ENCODE results near the gene STX1B. TPM values are rescaled to one million over a fixed set of nuclear protein-coding genes. Genes with fewer than 3 reads are reported as not detected.

STX1B gene
- total RNA-seq, 2 experiments from 2014 or later, result 3.5 to 3.6 TPM

DNA sequence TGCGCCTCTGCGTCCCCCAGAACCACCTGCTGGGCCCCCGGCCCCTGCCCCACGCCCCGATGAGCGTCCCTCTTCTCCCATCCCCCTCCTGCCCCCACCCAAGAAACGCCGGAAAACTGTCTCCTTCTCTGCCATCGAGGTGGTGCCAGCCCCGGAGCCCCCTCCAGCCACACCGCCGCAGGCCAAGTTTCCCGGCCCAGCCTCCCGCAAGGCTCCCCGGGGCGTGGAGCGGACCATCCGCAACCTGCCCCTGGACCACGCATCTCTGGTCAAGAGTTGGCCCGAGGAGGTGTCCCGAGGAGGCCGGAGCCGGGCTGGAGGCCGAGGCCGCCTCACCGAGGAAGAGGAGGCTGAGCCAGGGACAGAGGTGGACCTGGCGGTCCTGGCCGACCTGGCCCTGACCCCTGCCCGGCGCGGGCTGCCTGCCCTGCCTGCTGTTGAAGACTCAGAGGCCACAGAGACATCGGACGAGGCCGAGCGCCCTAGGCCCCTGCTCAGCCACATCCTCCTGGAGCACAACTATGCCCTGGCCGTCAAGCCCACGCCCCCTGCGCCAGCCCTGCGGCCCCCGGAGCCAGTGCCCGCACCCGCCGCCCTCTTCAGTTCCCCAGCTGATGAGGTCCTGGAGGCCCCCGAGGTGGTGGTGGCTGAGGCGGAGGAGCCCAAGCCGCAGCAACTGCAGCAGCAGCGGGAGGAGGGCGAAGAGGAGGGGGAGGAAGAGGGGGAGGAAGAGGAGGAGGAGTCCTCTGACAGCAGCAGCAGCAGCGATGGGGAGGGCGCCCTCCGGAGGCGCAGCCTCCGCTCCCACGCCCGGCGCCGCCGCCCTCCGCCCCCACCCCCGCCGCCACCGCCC lies 31.0 kb downstream of the STX1B start:
- Mint-ChIP-seq H3K9me3 (ENCODE audit: low read depth) (no peaks in the 10 kb centered on the region), H3K4me3 (no peak overlapping the region), H3K4me1 (peaks cover 2% of the 10 kb centered on the region), H3K27me3 (no peaks in the 10 kb centered on the region), H3K27ac (no peak overlapping the region), H3K36me3 (peaks cover 20% of the 10 kb centered on the region)
- CTCF ChIA-PET, result no interaction called here
- DNase-seq, result no peak
- ATAC-seq, result no peak

- CTCF ChIA-PET, result interaction anchor here (0.7 to 0.8 kb wide), 3 partner anchors 17 to 133 kb away, joined by 3 read pairs; no protein-coding TSS in a partner anchor
- no peak for DNase-seq
- H3K4me1 Mint-ChIP-seq, result no peaks in the 10 kb centered on the region
- H3K36me3 Mint-ChIP-seq, result peaks cover 26% of the 10 kb centered on the region
- no peak overlapping the region for H3K27ac Mint-ChIP-seq
- H3K27me3 Mint-ChIP-seq, result no peaks in the 10 kb centered on the region
- H3K4me3 Mint-ChIP-seq, result no peak overlapping the region
- ATAC-seq, result peak; percentile 25
- no peaks in the 10 kb centered on the region for H3K9me3 Mint-ChIP-seq (ENCODE audit: low read depth)
These were observed 32.9 kb downstream of the STX1B start for GRCh38 chr16:30977502-30977901.

DNA sequence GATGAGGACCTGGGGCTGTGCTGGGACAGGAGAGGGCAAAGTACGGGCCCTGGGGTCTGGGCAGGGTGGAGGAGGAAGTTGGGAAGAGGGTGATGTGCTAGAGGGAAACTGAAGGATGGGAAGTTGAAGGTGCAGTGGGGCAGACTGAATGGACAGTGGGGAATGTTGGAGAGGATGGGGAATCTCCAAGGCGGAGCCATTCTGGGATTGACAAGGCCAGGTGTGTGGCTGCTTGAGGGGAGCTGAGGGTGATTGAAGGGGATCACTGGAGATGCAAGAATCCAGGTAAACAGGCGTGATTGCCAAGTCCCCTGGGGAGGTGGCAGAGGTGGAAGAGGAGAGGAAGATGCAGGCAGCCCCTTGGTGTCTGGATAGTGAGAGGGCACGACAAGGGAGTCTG lies 34.0 kb downstream of the STX1B start:
- Mint-ChIP-seq H3K4me1 (no peaks in the 10 kb centered on the region), H3K27ac (no peak overlapping the region), H3K36me3 (peaks cover 32% of the 10 kb centered on the region)

GRCh38 chr16:30974348-30974747 lies 36.1 kb downstream of the STX1B start:
- Mint-ChIP-seq H3K36me3 (peaks cover 42% of the 10 kb centered on the region), H3K4me1 (no peaks in the 10 kb centered on the region), H3K27ac (no peak overlapping the region), H3K27me3 (no peaks in the 10 kb centered on the region), H3K4me3 (no peak overlapping the region), H3K9me3 (ENCODE audit: low read depth) (no peaks in the 10 kb centered on the region)
- DNase-seq (no peak), ATAC-seq (no peak)
- CTCF ChIA-PET, result no interaction called here

More for the DNA sequence above, 34.0 kb downstream of the STX1B start:
- DNase-seq (no peak), ATAC-seq (no peak)
- CTCF ChIA-PET, result no interaction called here
- Mint-ChIP-seq H3K27me3 (no peaks in the 10 kb centered on the region), H3K4me3 (no peak overlapping the region), H3K9me3 (ENCODE audit: low read depth) (no peaks in the 10 kb centered on the region)

- CTCF ChIA-PET, result interaction anchor here (0.9 to 1.2 kb wide), 2 partner anchors 12 to 19 kb away, joined by 3 read pairs; partner anchors contain the start of gene HSD3B7
- H3K4me1 Mint-ChIP-seq, result no peaks in the 10 kb centered on the region
- H3K27me3 Mint-ChIP-seq, result no peaks in the 10 kb centered on the region
- no peak overlapping the region for H3K27ac Mint-ChIP-seq
- ATAC-seq, result peak; percentile 27
- H3K36me3 Mint-ChIP-seq, result peaks cover 46% of the 10 kb centered on the region
- no peaks in the 10 kb centered on the region for H3K9me3 Mint-ChIP-seq (ENCODE audit: low read depth)
- DNase-seq, result no peak
- H3K4me3 Mint-ChIP-seq, result no peak overlapping the region
These were observed 37.6 kb downstream of the STX1B start for GRCh38 chr16:30972872-30973271.

DNA sequence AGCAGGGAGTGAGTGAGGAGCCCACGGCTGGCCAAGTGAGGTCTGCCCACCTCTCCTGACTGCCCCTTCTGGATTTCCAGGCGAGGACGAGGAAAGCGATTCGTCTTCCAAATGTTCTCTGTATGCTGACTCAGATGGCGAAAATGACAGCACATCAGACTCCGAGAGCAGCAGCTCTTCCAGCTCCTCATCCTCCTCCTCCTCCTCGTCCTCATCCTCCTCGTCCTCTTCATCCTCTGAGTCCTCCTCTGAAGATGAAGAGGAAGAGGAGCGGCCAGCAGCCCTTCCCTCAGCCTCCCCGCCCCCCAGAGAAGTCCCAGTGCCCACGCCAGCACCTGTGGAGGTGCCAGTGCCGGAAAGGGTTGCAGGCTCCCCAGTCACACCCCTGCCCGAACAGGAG lies 39.1 kb downstream of the STX1B start:
- no peak overlapping the region for H3K27ac Mint-ChIP-seq
- H3K36me3 Mint-ChIP-seq, result peaks cover 48% of the 10 kb centered on the region
- no peak for DNase-seq
- no peak for ATAC-seq
- CTCF ChIA-PET, result interaction anchor here (1.4 kb wide), 1 partner anchor 125 kb away, joined by 3 read pairs; no protein-coding TSS in a partner anchor
- H3K4me1 Mint-ChIP-seq, result no peaks in the 10 kb centered on the region
- H3K27me3 Mint-ChIP-seq, result no peaks in the 10 kb centered on the region
- no peaks in the 10 kb centered on the region for H3K9me3 Mint-ChIP-seq (ENCODE audit: low read depth)
- no peak overlapping the region for H3K4me3 Mint-ChIP-seq

- no peak overlapping the region for H3K4me3 Mint-ChIP-seq
- no peaks in the 10 kb centered on the region for H3K4me1 Mint-ChIP-seq
- no peak overlapping the region for H3K27ac Mint-ChIP-seq
- no peaks in the 10 kb centered on the region for H3K9me3 Mint-ChIP-seq (ENCODE audit: low read depth)
- ATAC-seq (no peak), DNase-seq (no peak)
- CTCF ChIA-PET, result interaction anchor here (1.0 kb wide), 1 partner anchor 14 kb away, joined by 3 read pairs; no protein-coding TSS in a partner anchor
- no peaks in the 10 kb centered on the region for H3K27me3 Mint-ChIP-seq
- peaks cover 47% of the 10 kb centered on the region for H3K36me3 Mint-ChIP-seq
These were observed 41.1 kb downstream of the STX1B start for GRCh38 chr16:30969246-30969842.

- H3K27ac Mint-ChIP-seq, result no peak overlapping the region
- H3K36me3 Mint-ChIP-seq, result peaks cover 48% of the 10 kb centered on the region
- no peaks in the 10 kb centered on the region for H3K9me3 Mint-ChIP-seq (ENCODE audit: low read depth)
- ATAC-seq (no peak), DNase-seq (no peak)
- CTCF ChIA-PET, result interaction anchor here (0.9 kb wide), 1 partner anchor 175 kb away, joined by 3 read pairs; no protein-coding TSS in a partner anchor
- H3K4me3 Mint-ChIP-seq, result no peak overlapping the region
- H3K27me3 Mint-ChIP-seq, result no peaks in the 10 kb centered on the region
- no peaks in the 10 kb centered on the region for H3K4me1 Mint-ChIP-seq
These were observed 42.6 kb downstream of the STX1B start for GRCh38 chr16:30967795-30968194.

- CTCF ChIA-PET, result no interaction called here
- Mint-ChIP-seq H3K27me3 (no peaks in the 10 kb centered on the region), H3K27ac (no peak overlapping the region), H3K4me3 (no peak overlapping the region), H3K9me3 (ENCODE audit: low read depth) (no peaks in the 10 kb centered on the region), H3K36me3 (peaks cover 49% of the 10 kb centered on the region), H3K4me1 (no peaks in the 10 kb centered on the region)
- DNase-seq (no peak), ATAC-seq (no peak)
These were observed 44.3 kb downstream of the STX1B start for GRCh38 chr16:30966033-30966619.

DNA sequence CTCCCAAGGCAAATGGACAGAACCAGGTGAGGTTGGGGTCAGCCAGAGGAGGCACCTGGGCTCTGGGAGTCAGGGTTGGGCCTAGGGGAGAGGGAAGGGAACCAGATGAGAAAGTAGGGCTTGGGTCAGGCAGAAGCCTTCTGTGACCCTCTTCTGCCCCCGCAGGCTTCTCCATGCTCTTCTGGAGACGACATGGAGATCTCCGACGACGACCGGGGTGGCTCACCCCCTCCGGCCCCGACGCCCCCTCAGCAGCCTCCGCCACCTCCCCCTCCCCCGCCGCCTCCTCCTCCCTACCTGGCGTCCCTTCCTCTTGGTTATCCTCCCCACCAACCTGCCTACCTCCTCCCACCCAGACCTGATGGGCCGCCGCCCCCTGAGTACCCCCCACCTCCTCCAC lies 45.0 kb downstream of the STX1B start:
- CTCF ChIA-PET, result no interaction called here
- Mint-ChIP-seq H3K9me3 (ENCODE audit: low read depth) (no peaks in the 10 kb centered on the region), H3K4me1 (no peaks in the 10 kb centered on the region), H3K27ac (no peak overlapping the region), H3K4me3 (no peak overlapping the region), H3K36me3 (peaks cover 46% of the 10 kb centered on the region), H3K27me3 (no peaks in the 10 kb centered on the region)
- ATAC-seq (no peak), DNase-seq (no peak)

GRCh38 chr16:30964574-30965226 lies 45.7 kb downstream of the STX1B start:
- Mint-ChIP-seq H3K4me3 (no peak overlapping the region), H3K27me3 (no peaks in the 10 kb centered on the region), H3K9me3 (ENCODE audit: low read depth) (no peaks in the 10 kb centered on the region), H3K36me3 (peaks cover 51% of the 10 kb centered on the region), H3K4me1 (peaks cover 7% of the 10 kb centered on the region), H3K27ac (no peak overlapping the region)
- no peak for DNase-seq
- CTCF ChIA-PET, result interaction anchor here (1.1 kb wide), 1 partner anchor 11 kb away, joined by 3 read pairs; no protein-coding TSS in a partner anchor
- ATAC-seq, result no peak

DNA sequence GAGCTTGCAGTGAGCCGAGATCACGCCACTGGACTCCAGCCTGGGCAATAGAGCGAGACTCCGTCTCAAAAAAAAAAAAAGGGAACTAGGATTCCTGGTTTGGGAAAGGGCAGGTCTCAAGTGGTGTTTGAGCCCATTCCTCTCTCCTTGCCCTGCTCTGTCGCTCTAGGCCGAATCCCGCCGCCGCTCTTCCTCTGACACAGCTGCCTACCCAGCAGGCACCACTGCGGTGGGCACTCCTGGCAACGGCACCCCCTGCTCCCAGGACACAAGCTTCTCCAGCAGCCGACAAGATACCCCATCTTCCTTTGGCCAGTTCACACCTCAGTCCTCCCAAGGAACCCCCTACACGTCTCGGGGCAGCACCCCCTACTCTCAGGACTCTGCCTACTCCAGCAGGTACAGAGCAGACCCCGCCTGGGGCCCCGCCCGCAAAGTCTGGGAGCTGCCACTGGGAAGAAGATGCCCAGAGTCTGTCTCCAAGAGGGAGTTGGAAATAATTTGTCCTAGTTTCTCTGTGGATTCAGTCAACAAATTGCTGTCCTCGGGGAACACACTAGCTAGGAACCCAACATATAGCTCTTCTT lies 46.4 kb downstream of the STX1B start:
- ATAC-seq, result no peak
- CTCF ChIA-PET, result interaction anchor here (1.1 kb wide), 1 partner anchor 10 kb away, joined by 3 read pairs; no protein-coding TSS in a partner anchor
- peaks cover 52% of the 10 kb centered on the region for H3K36me3 Mint-ChIP-seq

DNA sequence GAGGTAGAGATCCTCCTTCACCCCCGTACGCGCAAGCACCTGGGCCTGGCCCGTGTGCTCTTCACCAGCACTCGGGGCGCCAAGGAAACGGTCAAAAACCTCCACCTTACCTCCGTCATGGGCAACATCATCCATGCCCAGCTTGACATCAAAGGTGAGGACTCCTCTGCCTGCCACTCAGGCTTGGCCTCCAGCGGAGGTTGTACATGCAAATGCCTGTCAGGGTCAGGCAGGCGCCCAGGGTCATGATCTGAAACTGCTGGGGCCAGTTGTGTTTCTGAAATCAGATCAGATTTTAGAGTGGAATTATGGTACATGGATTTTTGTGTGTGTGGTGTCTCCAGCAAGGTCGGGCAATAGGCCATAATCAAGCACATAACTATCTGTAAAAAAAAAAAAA lies 49.1 kb downstream of the STX1B start:
- H3K9me3 Mint-ChIP-seq (ENCODE audit: low read depth), result no peaks in the 10 kb centered on the region
- no peak overlapping the region for H3K27ac Mint-ChIP-seq
- H3K4me1 Mint-ChIP-seq, result peaks cover 22% of the 10 kb centered on the region
- H3K27me3 Mint-ChIP-seq, result no peaks in the 10 kb centered on the region
- peaks cover 40% of the 10 kb centered on the region for H3K36me3 Mint-ChIP-seq
- no peak for ATAC-seq
- no peak for DNase-seq
- CTCF ChIA-PET, result interaction anchor here (1.4 to 1.5 kb wide), 2 partner anchors 12 to 24 kb away, joined by 6 read pairs; partner anchors contain the start of genes HSD3B7 and ORAI3
- no peak overlapping the region for H3K4me3 Mint-ChIP-seq

More for the DNA sequence above, 46.4 kb downstream of the STX1B start:
- Mint-ChIP-seq H3K9me3 (ENCODE audit: low read depth) (no peaks in the 10 kb centered on the region), H3K27me3 (no peaks in the 10 kb centered on the region), H3K4me3 (no peak overlapping the region), H3K27ac (no peak overlapping the region), H3K4me1 (peaks cover 14% of the 10 kb centered on the region)
- no peak for DNase-seq

Measured in activated CD8-positive, alpha-beta memory T cell treated with anti-CD3 and anti-CD28 coated beads, Interleukin-2, amount 10 ng/mL, durations not matched to agents 7 days and 5 days (primary cell).